A673 (cell line): ENCODE results near the gene ESR1. TPM values are rescaled to one million over a fixed set of nuclear protein-coding genes. Genes with fewer than 3 reads are reported as not detected.
A peak's percentile ranks its signal among the peaks of the same experiment; 100 is the strongest.

Experiments used
- BruUV-seq: library from RNA; stranded (reverse); fragments of 400-500 nt; replicated peaks from 2 replicates; lab custom pipeline; 2021; lab: Mats Ljungman, UMichigan
- CTCF ChIA-PET: fragments of 300-600 bp; sonication (Branson Sonifier 250); formaldehyde crosslinking; loops from one replicate; lab custom pipeline; 2022; ENCODE audit warnings: antibody characterized with exemption; lab: Charles Lee
- POLR2A ChIA-PET: fragments of 300-600 bp; sonication (Branson Sonifier 250); formaldehyde crosslinking; loops from one replicate; lab custom pipeline; 2022; ENCODE audit warnings: antibody characterized with exemption; ENCODE audit not compliant: low non-redundant PET; lab: Charles Lee
- DNase-seq: peaks from one replicate; pipeline ENCODE4 v3.0.0-alpha.2; 2015; ENCODE audit warnings: low spot score
- H3K27ac ChIP-seq: fragments of 200-600 bp; sonication (generic); 2 replicates; pipeline ENCODE4 v1.5.1; 2016; ENCODE audit warnings: mixed run types, low read depth, mild to moderate bottlenecking, mixed read lengths, antibody characterized with exemption, low read length; ENCODE audit not compliant: poor library complexity, severe bottlenecking
- H3K27me3 ChIP-seq: fragments of 200-600 bp; sonication (generic); replicated peaks from 2 replicates; pipeline ENCODE4 v1.6.1; 2017; ENCODE audit warnings: mixed run types, low read depth, mild to moderate bottlenecking, mixed read lengths, antibody characterized with exemption, low read length; ENCODE audit not compliant: insufficient read depth, poor library complexity
- H3K36me3 ChIP-seq: fragments of 200-600 bp; sonication (generic); 2 replicates; pipeline ENCODE4 v1.6.1; 2016; ENCODE audit warnings: mixed run types, mild to moderate bottlenecking, mixed read lengths, antibody characterized with exemption, low read length; ENCODE audit not compliant: insufficient read depth, poor library complexity, severe bottlenecking
- H3K4me1 ChIP-seq: fragments of 200-600 bp; sonication (generic); 2 replicates; pipeline ENCODE4 v1.6.1; 2017; ENCODE audit warnings: mixed run types, mild to moderate bottlenecking, mixed read lengths, antibody characterized with exemption, low read length; ENCODE audit not compliant: insufficient read depth, poor library complexity, severe bottlenecking
- H3K4me3 ChIP-seq: fragments of 200-600 bp; sonication (generic); 2 replicates; pipeline ENCODE4 v1.5.1; 2016; ENCODE audit warnings: low read depth, mixed run types, mild to moderate bottlenecking, mixed read lengths, low read length; ENCODE audit not compliant: poor library complexity, severe bottlenecking
- H3K9me3 ChIP-seq: fragments of 200-600 bp; sonication (generic); 2 replicates; pipeline ENCODE4 v1.6.1; 2016; ENCODE audit warnings: mixed run types, low read depth, mild to moderate bottlenecking, mixed read lengths, antibody characterized with exemption, low read length; ENCODE audit not compliant: poor library complexity, severe bottlenecking
- EZH2 ChIP-seq: fragments of 200-600 bp; sonication (generic); IDR thresholded peaks from 2 replicates; pipeline ENCODE4 v1.6.1; 2017; ENCODE audit warnings: borderline replicate concordance, low read depth, mild to moderate bottlenecking, mixed read lengths, antibody characterized with exemption, low read length; ENCODE audit not compliant: poor library complexity, severe bottlenecking
- intact Hi-C: fragments of 100-400 bp; cut with micrococcal nuclease; formaldehyde crosslinking; loops from one replicate; pipeline ENCODE4 v1.10.0; 2022; ENCODE audit not compliant: unreplicated experiment
- total RNA-seq: library from RNA; stranded (reverse); gene quantifications from 2 replicates; pipeline ENCODE4 v1.2.3, GENCODE V29; 2021
- TF ChIP-seq, protein P1 (sequence below): fragments of 300-800, 200-600 bp; sonication (generic); conservative IDR thresholded peaks from 2 replicates; pipeline ENCODE4 v1.5.1; 2017; ENCODE audit warnings: low read depth, mild to moderate bottlenecking, antibody characterized with exemption, low read length, moderate library complexity, mixed read lengths

Gene ESR1
- total RNA-seq, 1 experiment from 2014 or later = not detected

DNA sequence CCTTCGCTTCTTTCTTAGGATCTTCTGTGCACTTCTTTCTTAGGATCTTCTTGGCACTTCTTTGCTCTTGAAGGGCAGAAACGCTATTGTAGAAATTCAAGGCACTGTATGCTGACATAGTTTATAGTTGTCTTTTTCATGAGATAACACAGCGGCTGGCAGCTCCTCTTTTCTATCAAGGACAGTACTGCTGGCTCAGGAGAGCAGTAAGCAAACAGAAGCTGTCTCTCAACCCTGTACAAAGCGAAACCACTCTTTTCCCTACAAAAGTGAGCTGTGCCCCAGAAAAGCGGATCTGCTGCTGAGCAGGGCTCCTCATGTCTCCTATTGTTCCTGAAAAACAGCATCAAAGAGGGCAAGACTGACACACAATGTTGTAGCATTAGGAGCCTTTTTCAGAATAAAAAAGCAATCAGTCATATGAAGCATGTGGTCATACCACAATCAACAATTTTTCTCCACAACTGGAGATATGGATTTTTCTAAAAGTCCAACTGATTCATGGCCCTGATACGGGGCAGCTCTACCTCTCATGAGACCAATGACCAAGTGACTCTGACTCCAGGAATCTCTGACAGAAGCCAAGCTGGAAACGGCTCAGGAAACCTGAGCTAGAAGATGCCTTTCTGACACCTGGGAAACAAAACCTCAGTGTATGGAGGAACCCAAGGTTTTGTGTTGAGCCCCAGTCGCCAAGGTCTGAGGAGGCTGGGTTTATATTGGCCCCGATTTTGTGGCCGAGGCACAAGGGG, 255.9 kb downstream of the ESR1 start:
- ChIA-PET CTCF (no interaction called here), POLR2A (no interaction called here)
- Histone ChIP-seq H3K36me3 (no peaks in the 10 kb centered on the region), H3K9me3 (no peaks in the 10 kb centered on the region), H3K4me3 (no peak overlapping the region), H3K27ac (no peak overlapping the region), H3K27me3 (no peaks in the 10 kb centered on the region), H3K4me1 (no peaks in the 10 kb centered on the region)
- intact Hi-C loops = no loop called here
- BruUV-seq = no TSS peak
- no peak for DNase-seq
- TF ChIP-seq, protein P1, sequence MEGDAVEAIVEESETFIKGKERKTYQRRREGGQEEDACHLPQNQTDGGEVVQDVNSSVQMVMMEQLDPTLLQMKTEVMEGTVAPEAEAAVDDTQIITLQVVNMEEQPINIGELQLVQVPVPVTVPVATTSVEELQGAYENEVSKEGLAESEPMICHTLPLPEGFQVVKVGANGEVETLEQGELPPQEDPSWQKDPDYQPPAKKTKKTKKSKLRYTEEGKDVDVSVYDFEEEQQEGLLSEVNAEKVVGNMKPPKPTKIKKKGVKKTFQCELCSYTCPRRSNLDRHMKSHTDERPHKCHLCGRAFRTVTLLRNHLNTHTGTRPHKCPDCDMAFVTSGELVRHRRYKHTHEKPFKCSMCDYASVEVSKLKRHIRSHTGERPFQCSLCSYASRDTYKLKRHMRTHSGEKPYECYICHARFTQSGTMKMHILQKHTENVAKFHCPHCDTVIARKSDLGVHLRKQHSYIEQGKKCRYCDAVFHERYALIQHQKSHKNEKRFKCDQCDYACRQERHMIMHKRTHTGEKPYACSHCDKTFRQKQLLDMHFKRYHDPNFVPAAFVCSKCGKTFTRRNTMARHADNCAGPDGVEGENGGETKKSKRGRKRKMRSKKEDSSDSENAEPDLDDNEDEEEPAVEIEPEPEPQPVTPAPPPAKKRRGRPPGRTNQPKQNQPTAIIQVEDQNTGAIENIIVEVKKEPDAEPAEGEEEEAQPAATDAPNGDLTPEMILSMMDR = no peak
- TF ChIP-seq EZH2 = no peak

DNA sequence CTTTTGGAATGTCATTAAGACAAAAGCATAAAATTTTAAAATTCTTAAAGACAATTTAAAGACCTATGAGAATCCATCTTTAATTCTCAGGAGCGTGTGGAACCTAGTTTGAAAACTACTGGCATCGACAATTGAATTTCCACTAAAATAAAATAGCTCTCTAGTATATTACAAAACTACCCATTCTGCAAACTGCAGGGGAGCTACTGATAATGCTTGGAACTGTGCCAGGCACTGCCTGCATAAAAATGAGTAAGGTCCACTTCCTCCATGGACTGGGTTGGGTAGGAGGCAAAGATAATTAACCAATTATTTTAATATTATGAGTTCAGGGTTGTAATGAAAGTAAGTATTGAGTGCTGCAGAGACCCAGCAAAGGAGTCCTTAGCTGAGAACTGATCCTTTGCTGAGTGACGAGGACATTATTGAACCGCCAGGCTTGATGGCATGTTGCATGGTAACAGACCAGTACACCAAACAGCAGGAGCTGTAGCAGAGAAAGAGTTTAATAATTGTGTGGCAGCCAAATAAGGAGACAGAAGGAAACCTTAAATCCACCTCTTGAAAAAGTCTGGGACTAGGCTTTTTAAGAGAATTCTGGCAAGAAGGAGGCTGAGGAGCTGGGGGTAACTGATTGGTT, 261.3 kb downstream of the ESR1 start:
- CTCF ChIA-PET = no interaction called here
- H3K4me3 ChIP-seq = no peak overlapping the region
- BruUV-seq = no TSS peak
- intact Hi-C loops = no loop called here
- POLR2A ChIA-PET = no interaction called here
- no peak overlapping the region for H3K27ac ChIP-seq
- peak; percentile 28 for DNase-seq
- no peaks in the 10 kb centered on the region for H3K27me3 ChIP-seq
- H3K9me3 ChIP-seq = no peaks in the 10 kb centered on the region
- no peaks in the 10 kb centered on the region for H3K4me1 ChIP-seq
- no peak for TF ChIP-seq EZH2
- TF ChIP-seq, protein P1 = no peak
- H3K36me3 ChIP-seq = no peaks in the 10 kb centered on the region

DNA sequence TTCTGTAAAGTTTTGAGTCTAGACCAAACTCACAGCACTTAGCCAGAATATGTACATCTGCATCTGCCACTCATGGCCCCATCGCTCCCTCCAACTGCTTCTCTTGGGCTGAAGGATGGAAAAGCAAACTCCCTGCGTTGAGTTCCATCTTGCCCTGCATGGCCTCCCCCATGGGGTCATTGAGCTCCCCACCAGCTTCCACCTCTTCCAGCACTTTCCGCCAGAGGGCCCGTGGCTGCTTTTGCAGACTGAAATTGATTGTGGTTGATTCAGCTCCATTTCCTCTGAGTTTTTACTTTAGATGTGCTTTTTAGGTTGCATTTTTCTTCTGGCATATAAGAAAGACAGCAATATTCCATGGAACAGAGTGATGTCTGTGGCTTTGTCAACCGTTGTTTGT, 263.1 kb downstream of the ESR1 start:
- CTCF ChIA-PET = no interaction called here

More for the DNA sequence above, 263.1 kb downstream of the ESR1 start:
- Histone ChIP-seq H3K27me3 (no peaks in the 10 kb centered on the region), H3K4me3 (no peak overlapping the region), H3K4me1 (no peaks in the 10 kb centered on the region), H3K9me3 (no peaks in the 10 kb centered on the region), H3K36me3 (no peaks in the 10 kb centered on the region), H3K27ac (no peak overlapping the region)
- TF ChIP-seq EZH2 = no peak
- TF ChIP-seq, protein P1 = no peak
- no peak for DNase-seq
- intact Hi-C loops = no loop called here
- POLR2A ChIA-PET = no interaction called here
- no TSS peak for BruUV-seq
